GM18517 (cell line): ENCODE data around the gene LMO7.
A peak's percentile ranks its signal among the peaks of the same experiment; 100 is the strongest.
"Not testable (repeated sequence)": the region's sequence is repeated elsewhere in the genome, so short reads cannot be mapped to it uniquely, and the experiment has no call there.

Experiments
- ATAC-seq: cut with Tn5 transposase; IDR thresholded peaks from one replicate; pipeline ENCODE4 v1.9.1; 2021; ENCODE audit warnings: mild to moderate bottlenecking, moderate library complexity; ENCODE audit not compliant: unreplicated experiment

The LMO7 gene

GRCh38 chr13:75739244-75739868 lies 103.2 kb downstream of the LMO7 start:
- no peak for ATAC-seq

DNA sequence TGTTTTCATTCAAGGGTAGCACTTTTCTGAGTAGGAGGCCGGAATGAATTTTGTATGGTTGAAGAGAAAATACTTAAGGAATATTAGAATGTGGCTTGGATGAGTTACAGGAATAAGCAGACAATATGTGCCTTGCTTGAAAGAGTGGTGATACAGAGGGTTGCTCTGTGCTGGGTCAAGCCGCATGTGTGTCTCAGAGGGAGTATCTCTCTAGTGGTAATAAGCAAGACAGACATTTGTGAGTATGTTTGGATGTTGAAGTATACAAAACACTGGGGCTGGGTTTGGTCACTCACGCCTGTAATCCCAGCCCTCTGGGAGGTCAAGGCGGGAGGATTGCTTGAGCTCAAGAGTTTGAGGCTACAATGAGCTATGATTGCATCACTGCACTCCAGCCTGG lies 103.9 kb downstream of the LMO7 start:
- ATAC-seq, result no peak

DNA sequence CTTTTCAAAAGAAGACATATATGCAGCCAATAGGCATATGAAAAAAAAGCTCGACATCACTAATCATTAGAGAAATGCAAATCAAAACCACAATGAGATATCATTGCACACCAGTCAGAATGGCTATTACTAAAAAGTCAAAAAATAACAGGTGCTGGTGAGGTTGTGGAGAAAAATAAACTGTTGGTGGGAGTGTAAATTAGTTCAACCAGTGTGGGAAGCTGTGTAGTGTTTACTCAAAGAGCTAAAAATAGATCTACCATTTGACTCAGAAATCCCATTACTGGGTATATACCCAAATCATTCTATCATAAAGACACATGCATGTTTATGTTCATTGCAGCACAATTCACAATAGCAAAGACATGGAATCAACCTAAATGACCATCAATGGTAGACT lies 106.9 kb downstream of the LMO7 start:
- not testable (repeated sequence) for ATAC-seq

DNA sequence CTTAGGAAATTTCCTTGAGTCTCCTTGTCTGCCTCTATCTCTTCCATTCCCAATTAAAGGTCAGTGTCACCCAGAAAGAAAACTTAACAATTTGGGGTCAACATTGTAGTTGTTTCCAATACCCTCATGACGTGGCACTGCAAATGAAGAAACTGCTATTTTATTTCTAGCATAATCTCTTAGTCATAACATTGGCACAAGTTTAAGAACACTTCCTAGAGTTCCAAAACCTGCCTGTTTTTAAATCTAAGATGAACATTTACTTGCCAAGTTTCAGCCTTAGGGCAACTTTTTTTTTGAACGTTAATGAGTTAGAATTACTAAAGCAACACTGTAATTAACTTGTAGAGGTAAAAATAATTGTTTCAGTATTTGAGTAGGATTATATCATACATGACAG lies 108.0 kb downstream of the LMO7 start:
- no peak for ATAC-seq

GRCh38 chr13:75745387-75745786 lies 109.3 kb downstream of the LMO7 start:
- no peak for ATAC-seq

DNA sequence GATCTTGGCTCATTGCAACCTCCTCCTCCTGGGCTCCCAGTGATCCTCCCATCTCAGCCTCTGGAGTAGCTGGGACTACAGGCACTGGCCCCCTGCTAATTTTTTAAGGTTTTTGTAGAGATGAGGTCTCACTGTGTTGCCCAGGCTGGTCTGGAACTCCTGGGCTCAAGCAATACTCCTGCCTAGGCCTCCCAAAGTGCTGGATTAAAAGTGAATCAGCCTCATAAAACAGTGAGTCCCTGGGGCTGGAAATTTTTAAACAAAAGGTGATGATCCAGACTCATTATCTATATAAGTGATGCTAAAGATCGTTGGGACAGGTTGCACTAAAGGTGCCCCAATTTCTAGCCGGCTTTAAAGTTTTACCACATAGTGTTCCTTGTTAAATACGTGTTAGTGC lies 112.7 kb downstream of the LMO7 start:
- no peak for ATAC-seq

DNA sequence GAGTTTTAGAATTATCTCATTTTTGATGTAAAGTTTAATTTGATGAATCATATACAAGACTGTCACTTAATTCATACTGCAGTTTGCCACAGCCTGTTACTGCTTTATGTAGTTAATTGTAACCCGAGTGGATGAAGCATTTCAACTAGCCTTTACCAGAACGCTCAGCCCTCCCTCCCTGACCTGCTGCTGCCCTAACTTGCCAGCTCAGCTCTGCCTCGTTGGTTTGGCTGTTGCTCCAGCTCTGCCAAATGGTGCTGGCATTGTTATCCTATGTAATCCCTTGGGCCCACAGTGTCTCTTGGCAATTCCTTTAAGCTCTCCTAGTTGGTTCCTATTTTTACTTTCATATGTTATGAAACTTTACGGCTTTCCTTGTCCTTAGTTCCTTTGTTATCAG lies 113.3 kb downstream of the LMO7 start:
- ATAC-seq, result no peak

- no peak for ATAC-seq
Measured at GRCh38 chr13:75751350-75751749, 115.2 kb downstream of the LMO7 start.

DNA sequence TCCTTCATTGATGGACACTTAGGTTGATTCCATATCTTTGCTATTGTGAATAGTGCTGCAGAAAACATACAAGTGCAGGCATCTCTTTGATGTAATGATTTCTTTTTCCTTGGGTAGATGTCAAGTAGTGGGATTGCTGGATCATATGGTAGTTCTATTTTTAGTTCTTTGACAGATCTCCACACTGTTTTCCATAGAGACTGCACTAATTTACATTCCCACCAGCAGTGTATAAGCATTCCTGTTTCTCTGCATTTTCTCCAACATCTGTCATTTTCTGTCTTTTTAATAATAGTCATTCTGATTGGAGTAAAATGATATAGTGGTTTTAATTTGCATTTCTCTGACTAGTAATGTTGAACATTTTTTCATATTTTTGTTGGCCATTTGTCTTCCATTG lies 116.7 kb downstream of the LMO7 start:
- no peak for ATAC-seq

- no peak for ATAC-seq
Measured at GRCh38 chr13:75754936-75755335, 118.8 kb downstream of the LMO7 start.

DNA sequence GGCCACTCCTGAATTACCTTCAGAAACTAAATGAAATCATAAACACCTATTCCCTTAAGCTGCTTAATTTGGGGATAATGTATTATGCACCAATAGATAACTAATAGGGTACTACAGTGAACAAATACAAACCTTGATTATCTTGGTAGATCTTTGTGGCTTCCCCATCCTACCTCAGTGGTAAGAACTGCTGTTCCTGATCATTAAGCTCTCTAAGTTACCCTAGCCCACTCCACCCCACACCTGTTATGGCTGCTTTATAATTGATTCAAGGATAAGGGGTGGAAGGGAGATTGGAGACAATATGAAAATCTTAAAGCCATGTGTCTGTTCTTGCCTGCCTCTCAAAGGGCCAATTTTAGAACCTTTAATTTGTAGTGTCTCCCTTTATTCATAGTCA lies 121.2 kb downstream of the LMO7 start:
- no peak for ATAC-seq

DNA sequence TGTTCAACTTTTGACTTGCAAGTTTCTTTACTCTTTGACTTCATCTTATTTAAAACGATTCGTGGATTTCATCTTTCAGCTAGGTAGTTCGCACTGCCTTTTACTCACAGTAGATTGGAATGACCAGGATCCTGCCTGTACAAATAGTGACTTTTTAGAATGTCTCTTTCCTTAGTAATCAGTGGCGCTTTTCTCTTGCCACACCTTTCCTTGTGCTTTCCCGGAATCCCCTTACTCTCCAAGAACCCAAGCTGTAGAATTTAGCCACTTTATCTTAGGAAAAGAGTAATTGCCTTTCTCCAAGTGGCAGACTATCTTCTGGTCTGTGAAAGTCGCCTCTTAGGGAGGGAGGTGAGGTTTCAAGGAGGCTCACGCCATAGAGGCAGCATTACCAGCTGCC lies 123.4 kb downstream of the LMO7 start:
- no peak for ATAC-seq

DNA sequence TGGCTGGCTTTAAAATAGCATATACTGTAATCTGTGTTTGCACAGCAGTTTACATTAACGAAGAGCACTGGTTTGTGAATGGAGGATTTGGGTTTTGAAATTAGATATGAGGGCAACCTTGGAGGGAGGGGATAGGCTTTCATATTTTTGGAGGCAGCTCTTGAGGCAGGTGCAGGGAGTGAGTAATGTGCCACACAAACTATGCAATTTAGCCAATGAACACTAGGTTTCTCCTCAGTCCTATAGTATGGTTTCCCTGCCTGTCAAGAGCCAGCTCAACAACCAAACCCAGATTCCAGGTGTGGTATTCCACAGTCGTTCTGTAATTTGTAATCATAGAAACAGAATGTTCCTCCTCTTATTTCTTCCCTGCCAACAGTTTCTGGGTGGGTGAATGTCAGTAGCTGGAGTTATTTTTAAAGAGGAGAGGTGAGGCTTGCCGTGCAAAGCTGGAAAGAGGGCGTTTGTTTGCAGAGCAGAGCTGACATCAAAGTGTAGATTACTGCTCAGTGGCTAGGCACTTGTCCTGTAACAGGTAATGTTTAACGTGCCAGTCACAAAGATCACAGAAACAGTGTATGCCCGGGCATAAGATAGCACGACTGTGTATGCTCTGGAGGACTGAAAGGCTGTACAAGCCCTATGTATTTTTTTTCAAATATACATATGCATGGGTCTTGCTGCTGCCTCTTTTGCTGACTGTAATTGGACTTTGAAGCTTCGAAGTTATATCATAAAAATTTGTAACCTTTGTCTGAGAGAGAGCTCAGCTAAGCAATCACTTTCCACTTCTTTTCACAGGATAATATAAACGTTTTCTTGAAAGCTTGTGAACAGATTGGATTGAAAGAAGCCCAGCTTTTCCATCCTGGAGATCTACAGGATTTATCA lies 124.2 kb downstream of the LMO7 start:
- ATAC-seq, result no peak

DNA sequence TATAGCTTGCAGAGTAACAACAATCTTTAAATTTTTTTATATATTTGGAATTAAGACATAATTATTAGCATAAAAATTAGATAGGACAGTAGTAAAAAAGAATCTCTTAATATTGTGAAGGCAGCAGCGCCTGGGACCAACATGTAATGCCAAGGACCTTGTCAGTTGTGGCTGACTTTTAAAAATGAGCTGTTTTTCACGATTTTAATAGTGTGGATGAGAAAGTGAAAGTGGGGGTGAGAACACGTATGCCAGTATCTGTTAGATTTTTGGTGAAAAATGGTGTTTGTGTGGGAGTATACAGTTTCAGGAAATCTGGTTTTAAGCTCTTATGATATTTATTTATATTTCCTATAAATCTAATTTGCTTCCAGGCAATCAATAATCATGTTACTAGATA lies 125.2 kb downstream of the LMO7 start:
- ATAC-seq, result peak; percentile 38

DNA sequence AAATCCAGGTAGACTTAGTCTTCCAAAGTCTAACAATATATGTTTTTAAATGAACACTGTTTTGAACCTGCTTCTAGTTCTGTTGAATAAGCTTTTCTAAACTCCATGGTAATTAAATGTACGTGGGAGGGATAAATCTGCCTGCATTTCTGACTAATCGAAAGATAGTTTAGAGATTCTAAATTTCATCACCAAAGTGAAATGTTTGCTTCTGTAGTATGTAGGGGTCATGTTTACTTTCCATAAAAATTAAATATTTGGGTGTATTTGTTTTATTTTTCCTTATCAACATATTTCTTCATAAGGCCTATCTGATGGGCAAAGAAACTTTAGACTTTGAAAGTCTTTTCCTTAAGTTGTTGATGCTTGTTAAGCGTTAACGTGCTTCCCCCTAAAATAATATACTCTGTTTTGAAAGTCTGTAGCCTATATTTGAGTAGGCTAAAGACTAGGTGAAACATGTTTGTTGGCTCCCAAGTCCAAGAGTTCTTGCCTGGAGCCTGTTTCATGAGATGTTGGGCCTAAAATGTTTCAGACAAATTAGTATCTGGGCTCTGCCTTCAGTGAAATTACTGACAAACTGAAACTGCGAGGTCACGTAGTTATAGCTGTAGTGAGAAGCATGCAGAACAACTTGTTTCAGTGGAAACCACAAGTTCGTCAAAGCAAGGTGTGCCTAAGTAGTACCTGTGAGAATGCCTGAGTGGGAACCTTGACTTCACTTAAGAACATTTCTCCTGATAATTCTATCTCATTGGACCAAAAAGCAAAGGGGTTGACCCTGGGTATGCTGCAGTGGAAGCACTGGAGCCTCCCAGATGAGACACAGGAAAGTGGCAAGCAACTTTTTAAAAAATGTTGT lies 126.2 kb downstream of the LMO7 start:
- ATAC-seq, result peak; percentile 98

DNA sequence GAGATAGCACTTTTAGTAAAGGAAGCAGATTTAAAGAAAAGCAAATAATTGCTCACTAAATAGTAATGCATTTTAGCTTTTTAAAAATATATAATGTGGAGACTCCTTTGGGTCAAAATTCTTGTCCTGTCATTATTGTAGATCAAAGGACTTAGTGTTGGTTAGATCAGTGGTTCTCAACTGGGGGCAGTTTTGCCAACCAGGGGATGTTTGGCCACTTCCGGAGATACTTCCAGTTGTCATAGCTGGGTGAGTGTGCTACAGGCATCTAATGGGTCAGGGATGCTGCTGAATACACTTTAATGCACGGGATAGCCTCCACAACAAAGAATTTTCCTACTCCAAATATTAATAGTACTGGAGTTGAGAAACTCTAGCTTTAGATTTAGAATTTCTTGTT lies 126.8 kb downstream of the LMO7 start:
- ATAC-seq, result no peak

GRCh38 chr13:75763512-75763911 lies 127.4 kb downstream of the LMO7 start:
- no peak for ATAC-seq

DNA sequence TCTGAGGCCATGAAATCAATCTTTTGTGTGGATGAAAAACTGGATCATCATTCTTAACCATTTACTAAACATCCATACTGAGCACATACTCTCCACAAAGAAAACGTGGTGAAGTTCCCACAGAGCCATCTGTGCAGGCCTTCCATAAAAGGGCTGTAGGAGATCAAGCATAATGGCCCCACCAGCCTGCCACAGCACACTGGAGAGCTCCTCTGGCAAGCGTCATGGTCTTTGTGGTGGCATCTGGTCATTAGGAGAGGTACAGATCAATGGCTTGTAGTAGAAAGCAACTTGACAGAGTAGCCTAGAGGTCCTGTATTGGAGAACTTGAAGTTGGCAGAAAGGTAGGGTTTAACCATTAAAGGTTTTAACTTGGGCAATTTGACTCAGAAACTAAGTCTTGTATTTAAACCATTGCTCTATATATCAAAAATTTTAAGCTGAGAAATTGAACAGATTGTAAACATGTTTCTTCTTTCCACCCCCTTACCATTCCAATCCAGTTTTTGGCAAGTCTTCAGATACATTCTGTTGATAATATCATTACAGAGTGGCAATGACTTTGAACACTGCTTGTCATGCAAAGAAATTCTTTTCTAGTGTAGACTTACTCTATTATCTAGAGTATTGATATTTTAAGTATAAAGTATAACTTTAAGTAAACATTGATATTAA lies 128.3 kb downstream of the LMO7 start:
- ATAC-seq, result no peak

GRCh38 chr13:75764926-75765310 lies 128.8 kb downstream of the LMO7 start:
- ATAC-seq, result no peak

- no peak for ATAC-seq
Measured at GRCh38 chr13:75766636-75767035, 130.5 kb downstream of the LMO7 start.
